ENCODE data around the gene MEGF6.

DNA sequence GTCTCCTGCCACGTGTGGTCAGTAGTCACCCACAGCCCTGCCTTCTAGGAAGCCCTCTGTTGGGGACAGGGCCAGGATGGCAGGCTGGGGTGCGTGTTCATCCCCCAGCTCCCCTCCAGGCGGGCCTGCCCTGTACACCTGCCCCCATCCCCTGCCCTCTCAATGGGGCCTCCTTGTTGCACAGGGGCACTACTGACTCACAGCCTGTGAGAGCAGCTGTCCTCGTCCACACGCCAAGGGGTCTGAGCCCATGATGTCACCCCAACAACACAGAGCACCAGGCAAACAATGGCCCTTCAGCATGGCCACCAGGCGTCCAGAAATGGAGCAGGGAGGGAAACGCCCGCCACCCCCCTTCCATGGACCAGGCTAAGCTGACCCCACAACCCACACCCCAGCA lies 92.6 kb downstream of the MEGF6 start:
- TF ChIP-seq, protein P1, sequence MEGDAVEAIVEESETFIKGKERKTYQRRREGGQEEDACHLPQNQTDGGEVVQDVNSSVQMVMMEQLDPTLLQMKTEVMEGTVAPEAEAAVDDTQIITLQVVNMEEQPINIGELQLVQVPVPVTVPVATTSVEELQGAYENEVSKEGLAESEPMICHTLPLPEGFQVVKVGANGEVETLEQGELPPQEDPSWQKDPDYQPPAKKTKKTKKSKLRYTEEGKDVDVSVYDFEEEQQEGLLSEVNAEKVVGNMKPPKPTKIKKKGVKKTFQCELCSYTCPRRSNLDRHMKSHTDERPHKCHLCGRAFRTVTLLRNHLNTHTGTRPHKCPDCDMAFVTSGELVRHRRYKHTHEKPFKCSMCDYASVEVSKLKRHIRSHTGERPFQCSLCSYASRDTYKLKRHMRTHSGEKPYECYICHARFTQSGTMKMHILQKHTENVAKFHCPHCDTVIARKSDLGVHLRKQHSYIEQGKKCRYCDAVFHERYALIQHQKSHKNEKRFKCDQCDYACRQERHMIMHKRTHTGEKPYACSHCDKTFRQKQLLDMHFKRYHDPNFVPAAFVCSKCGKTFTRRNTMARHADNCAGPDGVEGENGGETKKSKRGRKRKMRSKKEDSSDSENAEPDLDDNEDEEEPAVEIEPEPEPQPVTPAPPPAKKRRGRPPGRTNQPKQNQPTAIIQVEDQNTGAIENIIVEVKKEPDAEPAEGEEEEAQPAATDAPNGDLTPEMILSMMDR (IDR thresholded peaks at IDR 0.05): no peak
- TF ChIP-seq POLR2AphosphoS5 (IDR thresholded peaks at IDR 0.05) (no peak), EP300 (IDR thresholded peaks at IDR 0.05) (no peak), POLR2A (IDR thresholded peaks at IDR 0.05) (no peak)

All from suprapubic skin (tissue), 4 donors.